GM19099 (cell line): ENCODE results near the gene ARF1.

ENCODE experiments used
- POLR2A ChIP-seq: IDR thresholded peaks from 3 replicates; pipeline ENCODE4 v1.6.1; 2011; ENCODE audit warnings: low read depth; ENCODE audit not compliant: insufficient read length; ENCODE audit errors: extremely low read depth

ARF1 gene

DNA sequence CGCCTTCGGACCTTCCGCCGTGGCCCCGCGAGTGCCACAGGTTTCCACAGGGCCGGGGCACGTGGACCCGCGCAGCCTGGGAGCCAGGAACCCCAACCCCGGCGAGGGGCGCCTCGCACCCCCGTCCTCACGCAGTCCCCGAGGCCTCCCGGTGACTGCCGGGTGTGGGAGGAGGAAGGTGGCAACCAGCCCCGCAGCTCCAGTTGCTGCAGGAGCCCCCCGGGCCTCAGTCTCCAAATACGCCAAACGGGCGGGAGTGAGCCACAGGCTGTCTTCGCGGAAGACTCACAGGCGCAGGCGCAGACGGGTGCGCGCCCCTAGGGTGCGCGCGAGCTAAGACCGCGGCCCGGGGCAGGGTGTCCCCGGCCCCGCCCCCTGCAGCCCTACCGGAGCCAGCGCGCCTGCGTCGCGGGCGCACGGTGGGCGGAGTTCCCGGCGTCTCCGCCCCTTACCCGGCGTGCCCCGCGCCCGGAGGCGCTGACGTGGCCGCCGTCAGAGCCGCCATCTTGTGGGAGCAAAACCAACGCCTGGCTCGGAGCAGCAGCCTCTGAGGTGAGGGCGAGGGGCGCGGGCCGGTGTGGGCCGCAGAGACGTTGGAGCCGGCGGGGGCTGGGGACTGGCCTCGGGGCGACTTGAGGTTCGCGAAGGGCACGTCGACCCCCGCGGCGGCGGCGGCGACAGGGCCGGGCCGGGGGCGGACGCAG is at the start of gene ARF1:
TSS of gene ARF1 (plus strand) at position 495 of the 704 bp plus-strand sequence. CDS start 14,407 bp downstream, outside the sequence.
- peak; percentile 93 for TF ChIP-seq POLR2A

DNA sequence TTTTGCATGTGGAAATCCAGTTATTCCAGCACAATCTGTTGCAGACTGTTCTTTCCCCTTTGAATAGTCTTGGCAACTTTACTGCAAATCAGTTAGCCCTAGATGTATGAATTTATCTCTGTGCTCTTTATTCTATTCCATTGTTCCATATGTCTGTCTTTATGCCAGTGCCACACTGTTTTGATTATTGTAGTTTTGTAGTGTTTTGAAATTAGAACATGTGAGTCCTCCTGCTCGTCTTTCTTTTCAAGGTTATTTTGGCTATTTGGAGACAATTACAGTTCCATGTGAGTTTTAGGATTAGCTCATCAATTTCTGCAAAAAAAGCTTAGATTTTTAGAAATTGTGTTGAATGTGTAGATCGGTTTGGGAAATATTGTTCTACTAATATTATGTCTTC is 49.1 kb upstream of the ARF1 start:
- no peak for TF ChIP-seq POLR2A

DNA sequence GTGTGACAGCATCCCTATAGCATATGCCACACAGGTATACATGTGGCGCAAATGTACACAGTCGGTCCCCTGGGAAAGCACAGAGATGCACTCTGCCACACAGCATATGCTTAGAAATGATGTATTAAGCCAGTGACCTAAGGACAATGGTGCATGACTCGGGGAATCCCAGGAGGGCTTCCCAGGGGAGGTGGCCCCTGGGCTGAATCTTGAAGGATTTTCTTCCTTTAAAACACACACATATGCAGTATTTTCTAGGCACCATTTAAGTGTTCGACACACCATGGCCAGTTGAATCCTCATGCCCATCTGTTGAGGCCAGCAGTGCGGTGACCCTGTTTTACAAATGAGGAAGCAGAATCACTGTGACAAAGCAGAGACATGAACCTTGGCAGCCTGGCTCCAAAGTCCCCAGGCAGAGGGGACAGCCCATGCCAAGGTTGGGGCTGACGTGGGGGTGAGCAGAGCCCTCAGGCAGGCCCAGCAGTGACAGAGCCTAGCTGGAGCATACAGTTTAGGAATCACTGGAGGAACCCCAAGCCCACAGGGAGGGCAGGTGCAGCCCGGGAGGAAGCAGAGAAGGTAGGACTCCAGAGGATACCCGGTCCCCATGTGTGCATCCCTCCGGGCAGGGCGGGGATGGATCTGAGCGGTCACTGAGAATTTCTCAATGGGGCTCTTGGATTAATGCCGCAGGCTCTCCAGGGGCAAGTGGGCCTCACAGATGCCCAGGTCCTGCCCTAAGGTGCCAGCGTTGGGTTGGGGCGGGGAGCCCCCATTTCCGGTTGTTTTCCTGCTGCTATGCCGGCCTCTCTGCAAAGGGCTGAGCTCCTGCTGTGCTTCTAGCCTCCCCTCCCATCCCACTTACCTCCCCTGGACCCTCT is 47.3 kb upstream of the ARF1 start:
- TF ChIP-seq POLR2A: no peak

DNA sequence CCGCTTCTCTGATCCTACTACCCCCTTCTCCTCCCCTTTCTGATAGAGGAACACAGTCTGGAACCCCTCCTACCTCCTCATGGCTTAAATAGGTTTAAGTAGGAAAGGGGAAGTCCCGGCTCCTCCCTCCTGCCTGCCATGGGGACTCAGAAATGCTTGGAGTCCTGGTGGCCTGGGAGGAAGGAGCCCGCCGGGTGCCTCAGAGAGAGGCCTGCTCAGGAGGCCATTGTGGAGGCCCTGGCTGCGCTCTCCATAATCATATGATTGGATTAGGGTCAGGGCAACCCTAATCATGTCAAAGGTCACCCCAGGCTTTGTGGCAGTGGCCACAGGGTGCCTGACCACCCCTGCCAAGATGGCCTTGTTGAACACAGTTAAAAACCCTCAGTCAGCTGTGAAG is 46.7 kb upstream of the ARF1 start:
- no peak for TF ChIP-seq POLR2A

DNA sequence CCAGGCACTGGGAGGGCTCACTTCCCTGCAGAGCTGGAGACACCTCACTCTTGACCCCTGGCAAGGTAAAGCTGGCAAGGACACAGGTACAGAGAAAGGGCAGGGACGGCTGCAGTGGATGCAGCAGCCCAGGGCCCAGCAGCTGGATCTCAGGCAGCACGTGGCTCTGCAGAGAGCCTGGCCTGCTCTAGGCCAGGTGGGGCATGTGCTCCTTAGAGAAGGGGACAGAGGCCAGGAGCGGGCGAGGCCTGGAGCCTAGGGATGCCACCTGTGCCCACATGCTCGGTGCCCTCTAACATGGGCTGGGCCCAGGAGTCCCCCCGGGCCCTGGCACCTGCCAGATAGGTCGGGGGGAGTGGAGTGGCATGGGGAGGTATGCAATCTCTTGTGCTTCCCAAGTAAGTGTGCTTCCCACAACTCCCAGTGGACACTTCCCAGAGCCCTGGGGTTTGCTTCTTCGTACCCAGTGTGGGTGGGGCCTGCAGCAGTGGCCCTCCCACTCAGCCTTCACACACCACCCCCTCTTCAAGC is 45.7 kb upstream of the ARF1 start:
- TF ChIP-seq POLR2A: no peak

DNA sequence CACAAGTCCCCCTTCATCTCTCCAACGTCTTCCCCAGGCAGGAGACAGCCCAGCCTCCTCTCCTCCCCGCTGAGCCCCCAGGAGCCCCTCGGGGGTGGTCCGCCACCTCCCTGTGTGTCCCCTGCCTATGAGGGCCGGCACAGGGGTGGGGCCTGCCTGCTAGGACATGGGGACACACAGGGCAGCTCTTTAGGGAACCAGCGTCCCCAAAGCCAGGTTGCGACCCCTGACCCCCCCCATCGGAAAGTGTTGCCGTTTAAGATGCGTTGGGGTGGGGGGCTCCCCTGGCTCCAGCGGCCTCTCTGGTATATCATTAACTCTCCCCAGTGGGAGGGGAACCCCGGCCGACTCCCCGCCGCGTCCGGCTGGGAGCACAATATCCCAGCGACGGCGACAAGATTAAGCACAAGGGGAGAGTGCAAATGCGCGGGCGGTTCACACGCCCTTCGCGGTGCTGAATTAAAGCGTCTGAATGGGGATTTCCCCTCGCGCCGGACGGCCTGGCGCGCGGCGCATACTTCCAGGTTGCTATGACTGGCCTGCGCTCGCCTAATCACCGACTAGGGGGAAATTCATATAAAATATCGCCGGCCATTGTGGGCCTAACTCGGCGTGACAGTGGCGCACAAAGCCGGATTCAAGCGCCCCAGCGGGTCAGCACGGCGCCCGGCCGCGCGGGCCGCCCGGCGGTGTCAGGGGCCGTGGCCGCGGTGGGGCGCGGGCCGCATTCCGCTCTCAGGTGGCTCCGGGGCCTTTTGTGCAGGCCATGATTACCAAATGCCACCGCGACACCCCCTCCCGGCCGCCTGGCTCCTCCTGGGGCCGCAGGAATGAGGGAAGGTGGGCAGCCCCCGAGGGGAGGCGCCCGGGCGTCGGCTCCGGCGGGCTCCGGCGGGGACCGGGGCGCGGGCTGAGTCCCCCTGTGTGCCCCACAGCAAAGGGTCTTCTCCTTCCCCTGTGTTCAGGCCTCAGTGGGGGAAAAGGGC is 44.8 kb upstream of the ARF1 start:
- no peak for TF ChIP-seq POLR2A

DNA sequence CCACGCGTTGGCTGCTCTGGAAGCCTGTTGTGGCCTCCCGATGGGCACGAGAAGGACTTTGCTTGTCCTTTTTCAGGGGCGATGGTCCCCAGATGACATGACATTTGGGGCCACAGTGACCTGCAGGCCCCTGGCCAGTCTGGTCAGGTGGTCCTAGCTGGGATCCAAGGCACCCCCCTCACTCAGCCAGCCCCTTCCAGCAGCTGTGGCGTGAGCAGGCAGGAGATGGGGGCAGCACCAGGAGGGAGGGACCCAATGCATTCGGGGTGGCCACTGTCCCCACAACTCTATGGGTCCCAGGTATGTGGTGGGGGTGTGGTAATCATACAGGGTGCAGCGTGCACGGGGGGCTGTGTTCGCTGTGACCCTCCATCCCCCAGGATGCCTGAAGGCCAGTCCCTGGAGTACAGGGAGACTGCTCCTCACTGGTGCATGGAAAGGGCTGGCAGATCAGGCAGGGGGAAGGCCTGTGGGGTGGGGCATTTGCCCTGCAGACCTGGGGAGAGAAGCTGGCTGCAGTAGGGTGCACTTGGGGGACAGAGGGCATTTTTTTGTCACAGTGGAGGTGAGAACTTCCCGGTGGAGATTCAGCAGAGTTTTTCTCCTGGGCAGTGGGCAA is 44.0 kb upstream of the ARF1 start:
- TF ChIP-seq POLR2A: no peak

DNA sequence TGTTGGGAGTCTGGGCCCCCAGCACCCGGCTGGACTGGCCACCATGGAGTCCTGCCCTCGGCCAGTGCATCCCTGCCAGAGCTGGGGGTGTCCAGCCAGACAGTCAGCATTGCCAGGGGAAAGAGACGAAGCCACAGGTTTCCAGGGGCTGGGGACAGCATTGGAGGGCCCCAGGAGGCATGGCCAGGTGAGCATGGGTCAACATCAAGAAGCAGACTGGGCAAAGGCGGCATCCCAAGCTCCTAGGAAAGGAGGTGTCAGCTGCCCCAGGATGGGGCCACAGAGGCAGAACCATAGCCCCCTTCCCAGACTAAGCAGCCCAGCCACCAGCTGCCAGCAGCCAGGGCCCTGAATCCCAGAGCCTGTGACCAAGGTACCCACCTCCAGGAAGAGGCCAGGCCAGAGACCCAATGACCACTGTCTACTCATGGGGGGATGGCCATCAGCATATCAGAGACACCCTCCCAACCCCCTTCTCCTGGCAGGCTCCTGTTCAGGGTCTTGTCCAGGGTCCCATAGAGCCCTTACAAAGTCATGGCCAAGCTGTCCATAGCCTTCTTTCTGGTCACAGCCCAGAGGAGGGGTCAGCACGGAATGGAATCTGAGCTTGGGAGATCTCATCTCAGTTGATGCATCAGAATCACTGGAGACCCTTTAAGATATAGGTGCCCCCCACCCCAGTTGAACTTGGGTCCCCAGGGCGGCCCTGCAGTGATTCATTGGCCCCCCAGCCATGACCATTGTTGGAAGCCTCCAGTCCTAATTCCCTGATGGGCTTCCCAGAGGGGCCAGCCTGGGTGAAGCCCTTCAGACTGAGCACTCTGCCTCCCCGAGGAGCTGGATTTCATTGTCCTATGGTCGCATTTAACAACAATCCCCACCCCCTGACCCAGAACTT is 43.3 kb upstream of the ARF1 start:
- no peak for TF ChIP-seq POLR2A

DNA sequence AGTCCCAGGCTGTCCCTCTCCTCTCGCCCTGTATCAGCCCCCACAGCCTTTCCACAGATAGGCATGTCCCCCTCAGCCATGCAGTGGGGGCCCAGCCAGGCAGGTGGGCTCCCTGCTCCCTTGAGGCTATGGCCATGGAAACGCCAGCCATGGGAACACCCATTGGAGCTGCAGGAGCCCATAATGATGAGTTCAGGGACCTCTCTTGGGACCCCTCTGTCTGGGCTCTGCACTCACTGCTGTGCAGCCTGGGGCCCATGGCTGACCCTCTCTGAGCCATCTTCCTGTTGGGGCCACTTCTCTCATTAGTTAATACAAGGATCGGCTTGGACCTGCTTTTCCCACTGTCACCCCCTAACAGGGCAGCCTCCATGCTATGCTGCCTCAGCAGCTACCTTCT is 42.5 kb upstream of the ARF1 start:
- TF ChIP-seq POLR2A: no peak

DNA sequence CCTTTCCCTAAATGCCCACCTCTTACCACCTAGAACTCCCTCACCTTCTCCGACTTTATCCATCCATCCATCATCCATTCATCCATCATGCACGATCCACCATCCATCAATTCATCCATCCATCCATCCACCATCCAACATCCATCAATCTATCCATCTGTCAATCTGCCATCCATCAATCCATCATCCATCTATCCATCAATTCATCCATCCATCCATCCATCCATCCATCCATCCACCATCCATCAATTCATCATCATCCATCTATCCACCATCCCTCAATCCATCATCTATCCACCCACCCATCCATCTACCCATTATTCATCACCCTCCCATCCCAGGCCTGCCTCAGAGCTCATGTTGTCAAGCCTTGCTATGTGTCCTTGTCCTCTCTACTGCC is 41.2 kb upstream of the ARF1 start:
- TF ChIP-seq POLR2A: no peak

DNA sequence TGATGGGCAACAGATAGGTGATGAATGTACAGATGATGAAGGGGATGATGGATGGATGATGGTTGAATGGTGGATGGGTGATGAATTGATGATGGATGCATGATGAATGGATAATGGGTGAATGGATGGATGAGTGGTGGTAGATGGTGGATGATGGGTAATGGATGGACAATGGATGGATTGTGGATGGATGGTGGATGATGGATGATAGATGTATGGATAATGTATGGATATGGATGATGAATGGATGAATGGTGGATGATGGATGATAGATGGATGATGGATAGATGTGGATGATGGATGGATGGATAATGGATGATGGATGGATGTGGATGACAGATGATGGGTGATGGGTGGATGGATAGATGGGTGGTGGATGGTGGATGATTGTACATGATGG is 40.0 kb upstream of the ARF1 start:
- TF ChIP-seq POLR2A: no peak

DNA sequence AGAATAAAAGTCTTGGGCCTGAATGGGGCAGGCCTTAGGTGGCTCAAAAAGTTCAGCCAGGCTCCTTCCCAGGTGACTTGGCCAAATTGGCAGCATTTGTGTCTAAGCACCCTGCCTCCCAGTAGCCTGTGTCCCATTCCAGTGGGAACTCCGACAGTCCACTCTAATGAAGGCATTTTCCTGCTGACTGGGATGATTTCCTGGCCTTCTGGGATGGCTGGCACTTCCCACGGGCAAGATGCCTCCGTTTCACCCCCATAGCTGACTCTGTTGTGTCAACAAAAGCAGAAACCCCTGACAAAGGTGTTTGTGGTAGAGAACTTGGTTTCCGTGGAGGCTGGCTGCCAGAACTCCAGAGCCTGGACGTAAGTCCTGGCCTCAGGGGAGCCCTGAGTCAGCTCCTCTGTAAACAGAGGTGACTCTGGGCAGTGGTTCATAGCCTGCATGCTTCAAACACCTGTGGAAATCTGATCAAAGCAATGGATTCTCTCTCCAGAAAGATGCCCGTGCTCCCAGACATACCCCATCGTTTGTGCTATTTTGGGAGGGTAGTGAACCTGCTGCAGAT is 39.1 kb upstream of the ARF1 start:
- TF ChIP-seq POLR2A: no peak

DNA sequence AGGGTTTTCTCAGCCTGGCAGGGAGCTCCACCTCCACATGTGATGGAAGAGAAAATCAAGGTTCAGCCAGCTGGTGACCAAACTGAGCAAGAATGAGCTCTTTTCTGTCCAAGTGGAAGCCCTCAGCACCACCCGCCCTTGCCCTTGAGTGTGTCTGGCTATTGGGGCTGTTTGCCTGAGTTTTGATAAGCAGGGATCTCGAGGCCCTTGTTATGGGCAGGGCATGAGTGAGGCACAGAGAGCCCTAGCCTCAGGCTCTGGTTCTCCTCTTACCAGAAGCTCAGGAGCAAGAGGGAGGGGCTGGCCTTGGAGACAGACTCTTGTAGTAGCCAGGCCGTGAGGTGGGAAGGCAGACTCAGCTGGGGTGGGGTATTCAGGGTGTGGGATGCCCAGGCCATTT is 37.5 kb upstream of the ARF1 start:
- no peak for TF ChIP-seq POLR2A
